Esophagus muscularis mucosa (tissue), 4 donors: Measurements from ENCODE around the gene PDGFB.

ENCODE experiments used
- CTCF ChIP-seq, 3 experiments: fragments of 200-600 bp in 2 of 3; fragments of 450-650 bp in 1 of 3; sonication (generic) in 2 of 3; IDR thresholded peaks; one replicate each; pipeline ENCODE4 v1.5.1; 2017 to 2019; ENCODE audit warnings: antibody characterized with exemption in 3 of 3, mild to moderate bottlenecking in 2 of 3, moderate library complexity in 1 of 3
- EP300 ChIP-seq: sonication (generic); formaldehyde crosslinking; IDR thresholded peaks from one replicate; pipeline ENCODE4 v1.6.1; 2017; ENCODE audit warnings: antibody characterized with exemption
- POLR2A ChIP-seq: fragments of 450-650 bp; IDR thresholded peaks from one replicate; pipeline ENCODE4 v1.6.1; 2017; ENCODE audit warnings: antibody characterized with exemption, moderate library complexity, mild to moderate bottlenecking, low read depth
- POLR2AphosphoS5 ChIP-seq, 2 donors: sonication (generic); formaldehyde crosslinking; IDR thresholded peaks; one replicate each; pipeline ENCODE4 v1.6.1; 2017; ENCODE audit warnings: antibody characterized with exemption in 2 of 2

GRCh38 chr22:39250131-39250530, 5.3 kb upstream of the PDGFB start:
- no peak for TF ChIP-seq POLR2A
- TF ChIP-seq CTCF (IDR thresholded peaks at IDR 0.05): no peak
- TF ChIP-seq EP300: no peak
- no peak for TF ChIP-seq POLR2AphosphoS5 (IDR thresholded peaks at IDR 0.05)
